D721Med (cell line): ENCODE results near the gene ZNF804B.

Experiments used
- DNase-seq: peaks from one replicate; pipeline ENCODE4 v3.0.0; 2011; ENCODE audit warnings: low spot score; ENCODE audit not compliant: insufficient read length
- FAIRE-seq: peaks from 2 replicates; lab custom pipeline; 2011; peaks lifted over from hg19 to GRCh38; lab: Jason Lieb, UNC
- TF ChIP-seq, protein P1 (sequence below): IDR thresholded peaks from 2 replicates; pipeline ENCODE4 v1.5.1; 2012; ENCODE audit warnings: mild to moderate bottlenecking, control low read depth; ENCODE audit not compliant: insufficient read depth; ENCODE audit errors: missing control alignments

Gene ZNF804B

DNA sequence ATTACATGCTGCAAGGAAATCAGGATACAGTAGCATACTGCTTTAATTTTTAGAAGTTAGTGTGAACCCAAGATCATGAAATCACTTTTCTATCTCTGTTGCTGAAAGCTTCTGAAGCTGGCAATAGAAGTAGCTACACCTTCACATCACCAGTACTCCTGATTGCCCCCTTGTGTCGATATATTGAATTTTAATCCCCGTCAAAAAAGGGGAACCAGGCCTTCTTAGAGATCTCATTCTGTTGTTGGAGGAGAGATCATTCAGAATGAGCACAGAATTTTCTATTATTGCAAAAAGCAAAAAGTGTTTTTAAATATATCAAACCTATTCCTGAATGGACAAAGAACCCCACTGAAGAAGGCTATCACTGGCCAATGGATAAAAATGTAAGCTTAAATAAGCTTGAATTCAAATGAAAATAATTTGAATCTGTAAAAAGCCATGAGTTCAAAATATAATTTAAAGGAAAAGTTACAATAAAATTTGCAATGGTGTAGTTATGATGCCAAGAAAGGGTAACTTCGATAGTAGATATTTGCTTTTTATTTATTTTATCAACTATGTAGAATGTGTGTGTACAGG lies 75.7 kb downstream of the ZNF804B start:
- no peak for DNase-seq
- FAIRE-seq, result no peak
- TF ChIP-seq, protein P1, sequence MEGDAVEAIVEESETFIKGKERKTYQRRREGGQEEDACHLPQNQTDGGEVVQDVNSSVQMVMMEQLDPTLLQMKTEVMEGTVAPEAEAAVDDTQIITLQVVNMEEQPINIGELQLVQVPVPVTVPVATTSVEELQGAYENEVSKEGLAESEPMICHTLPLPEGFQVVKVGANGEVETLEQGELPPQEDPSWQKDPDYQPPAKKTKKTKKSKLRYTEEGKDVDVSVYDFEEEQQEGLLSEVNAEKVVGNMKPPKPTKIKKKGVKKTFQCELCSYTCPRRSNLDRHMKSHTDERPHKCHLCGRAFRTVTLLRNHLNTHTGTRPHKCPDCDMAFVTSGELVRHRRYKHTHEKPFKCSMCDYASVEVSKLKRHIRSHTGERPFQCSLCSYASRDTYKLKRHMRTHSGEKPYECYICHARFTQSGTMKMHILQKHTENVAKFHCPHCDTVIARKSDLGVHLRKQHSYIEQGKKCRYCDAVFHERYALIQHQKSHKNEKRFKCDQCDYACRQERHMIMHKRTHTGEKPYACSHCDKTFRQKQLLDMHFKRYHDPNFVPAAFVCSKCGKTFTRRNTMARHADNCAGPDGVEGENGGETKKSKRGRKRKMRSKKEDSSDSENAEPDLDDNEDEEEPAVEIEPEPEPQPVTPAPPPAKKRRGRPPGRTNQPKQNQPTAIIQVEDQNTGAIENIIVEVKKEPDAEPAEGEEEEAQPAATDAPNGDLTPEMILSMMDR, result peak; percentile 49

DNA sequence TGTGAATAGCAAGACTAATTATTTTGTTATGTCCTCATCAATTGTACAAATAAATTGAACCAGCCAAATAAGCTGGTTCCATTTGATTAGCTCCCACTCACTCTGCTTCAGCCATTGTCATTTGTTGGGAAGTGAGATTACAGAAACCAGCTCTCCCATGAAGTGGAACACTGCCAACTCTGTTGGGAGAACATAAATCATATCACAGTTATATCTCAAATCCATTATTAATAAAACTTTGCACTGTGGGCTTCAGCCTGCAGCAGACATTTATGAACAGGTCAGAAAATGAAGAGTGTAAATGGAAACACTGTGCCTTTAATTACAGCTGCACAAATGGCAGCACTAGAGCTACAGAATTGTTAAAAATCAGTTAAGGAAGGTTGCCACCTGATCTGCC lies 82.7 kb downstream of the ZNF804B start:
- TF ChIP-seq, protein P1, result no peak
- DNase-seq (no peak), FAIRE-seq (no peak)

DNA sequence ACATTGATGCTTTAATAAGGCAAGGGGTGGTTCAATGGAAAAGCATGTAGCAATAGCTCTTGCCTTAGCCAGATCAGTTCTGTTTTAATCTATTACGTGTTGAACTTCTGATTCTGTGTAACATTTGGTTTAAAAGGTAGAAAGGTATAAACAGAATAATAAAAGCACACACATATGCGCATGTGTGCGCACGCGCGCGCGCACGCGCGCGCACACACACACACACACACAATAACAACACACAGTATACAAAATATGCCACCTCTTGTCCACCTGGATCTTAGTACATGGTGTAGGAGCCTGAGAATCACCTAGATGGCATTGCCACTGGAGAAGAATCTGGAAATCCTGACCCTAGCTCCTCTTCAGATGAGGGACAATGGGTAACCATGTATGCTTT lies 85.6 kb downstream of the ZNF804B start:
- TF ChIP-seq, protein P1, result no peak
- DNase-seq (no peak), FAIRE-seq (no peak)

DNA sequence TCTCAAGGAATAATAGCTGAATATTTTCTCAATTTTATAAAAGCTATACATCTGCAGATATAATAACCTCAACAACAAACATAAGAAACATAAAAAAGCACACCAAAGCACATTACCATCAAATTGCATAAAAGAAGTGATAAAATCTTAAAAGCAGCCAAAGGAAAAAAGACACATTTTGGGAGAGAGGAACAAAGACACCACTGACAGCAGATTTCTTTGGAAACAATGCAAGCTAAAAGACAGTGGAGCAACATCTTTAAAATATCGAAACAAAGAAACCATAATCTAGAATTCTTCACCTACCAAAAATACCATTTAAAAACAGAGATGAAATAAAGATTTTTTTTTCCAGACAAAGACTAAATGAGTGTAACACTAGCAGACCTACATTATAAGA lies 91.7 kb downstream of the ZNF804B start:
- FAIRE-seq, result no peak
- DNase-seq, result no peak
- TF ChIP-seq, protein P1, result no peak

DNA sequence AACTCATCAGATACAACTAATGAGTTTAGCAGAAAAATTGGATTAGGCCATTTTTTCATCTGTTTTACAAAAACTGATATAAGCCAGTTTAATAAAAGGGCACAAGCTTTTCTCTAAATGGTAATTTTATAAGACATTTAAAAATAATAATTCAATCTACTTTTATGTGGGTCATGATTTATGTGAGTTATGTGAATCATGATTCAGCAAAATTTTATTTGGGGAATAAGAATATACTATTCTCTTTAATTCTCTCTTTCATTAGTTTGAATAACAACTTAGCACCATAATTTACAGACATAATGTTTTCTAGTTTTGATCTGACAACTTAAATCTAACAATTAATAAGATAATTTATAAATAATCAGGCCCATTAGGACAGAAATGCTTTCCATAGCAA lies 99.8 kb downstream of the ZNF804B start:
- FAIRE-seq (no peak), DNase-seq (no peak)
- TF ChIP-seq, protein P1, result no peak

DNA sequence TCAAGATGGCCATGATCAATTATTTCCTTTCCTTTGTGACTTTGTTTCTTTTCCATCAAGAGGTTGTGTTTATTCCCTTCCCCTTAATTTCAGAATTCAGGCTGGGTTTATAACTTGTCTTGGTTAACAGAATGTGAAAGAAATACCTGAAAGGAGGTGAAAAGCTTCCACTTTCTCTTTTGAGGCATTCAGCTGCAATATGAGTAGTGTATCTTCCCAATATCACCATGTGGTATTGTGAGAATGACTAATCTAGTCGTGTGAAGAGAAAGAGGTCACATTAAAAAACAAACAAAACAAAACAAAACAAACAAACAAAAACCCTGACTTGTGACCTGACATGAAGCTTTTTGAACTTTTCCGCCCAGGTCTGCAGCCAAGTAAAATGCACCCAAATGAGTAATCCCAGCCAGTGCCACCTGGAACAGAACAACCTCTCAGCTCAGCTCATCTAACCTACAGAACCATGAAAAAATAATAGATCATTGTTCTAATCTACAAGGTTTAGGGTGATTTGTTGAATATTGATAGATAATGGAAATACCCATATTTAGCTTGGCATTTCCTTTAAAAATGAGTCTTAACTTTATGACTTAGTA lies 106.9 kb downstream of the ZNF804B start:
- FAIRE-seq (no peak), DNase-seq (no peak)
- TF ChIP-seq, protein P1, result no peak

DNA sequence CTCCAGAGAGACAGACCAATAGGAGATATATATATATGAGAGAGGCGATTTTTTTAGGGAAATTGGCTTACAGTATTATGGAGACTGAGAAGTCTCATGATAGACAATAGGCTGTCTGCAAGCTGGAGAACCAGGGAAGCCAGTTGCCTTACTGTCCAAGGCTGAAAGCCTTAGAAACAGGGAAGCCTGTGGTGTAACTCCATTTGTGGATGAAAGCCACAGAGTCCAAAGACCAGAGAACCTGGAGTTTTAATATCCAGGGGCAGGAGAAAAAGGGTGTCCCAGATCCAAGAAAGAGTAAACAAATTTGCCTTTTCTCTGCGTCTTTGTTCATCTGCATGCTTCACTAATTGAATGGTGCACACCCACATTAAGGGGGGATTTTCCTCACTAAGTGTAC lies 107.7 kb downstream of the ZNF804B start:
- FAIRE-seq (no peak), DNase-seq (no peak)
- TF ChIP-seq, protein P1, result no peak
